HEK293 (cell line): ENCODE data around the gene TGFB3.

Source experiments
- CTCF ChIA-PET: fragments of 350-600 bp; formaldehyde crosslinking; extraction: SDS; loops from one replicate; lab custom pipeline; 2021; ENCODE audit warnings: antibody characterized with exemption; lab: Yijun Ruan, JAX
- POLR2A ChIA-PET: fragments of 300-600 bp; formaldehyde crosslinking; extraction: SDS; loops from one replicate; lab custom pipeline; 2020; ENCODE audit warnings: antibody characterized with exemption, inconsistent platforms; lab: Yijun Ruan, JAX
- H3K27ac ChIP-seq: fragments of 200-500 bp; sonication (Bioruptor generic); 2 replicates; pipeline ENCODE4 v1.5.1; 2014; ENCODE audit warnings: low read depth, low read length, control low read depth, inconsistent platforms; ENCODE audit errors: extremely low read depth
- H3K36me3 ChIP-seq, 2 experiments: fragments of 200-500 bp in 1 of 2; sonication (Bioruptor generic) in 1 of 2; 1 replicate in 1 of 2; 2 replicates in 1 of 2; pipeline ENCODE4 v1.5.1; 2014 to 2017; ENCODE audit warnings: inconsistent platforms in 2 of 2, low read length in 2 of 2; ENCODE audit not compliant: control insufficient read depth in 2 of 2, insufficient read depth in 1 of 2
- H3K4me1 ChIP-seq: fragments of 200-500 bp; sonication (Bioruptor generic); 2 replicates; pipeline ENCODE4 v1.5.1; 2014; ENCODE audit warnings: mild to moderate bottlenecking, low read length, inconsistent platforms; ENCODE audit not compliant: control insufficient read depth, insufficient read depth
- H3K4me3 ChIP-seq: 2 replicates; pipeline ENCODE4 v1.5.1; 2011; ENCODE audit warnings: low read depth, mild to moderate bottlenecking, control low read depth, low read length, moderate library complexity
- H3K9me3 ChIP-seq: fragments of 200-500 bp; sonication (Bioruptor generic); 2 replicates; pipeline ENCODE4 v1.5.1; 2014; ENCODE audit warnings: low read depth, low read length, inconsistent platforms; ENCODE audit not compliant: control insufficient read depth, insufficient read depth
- BCL11B ChIP-seq: fragments of 450-650 bp; formaldehyde crosslinking; IDR thresholded peaks from 2 replicates; pipeline ENCODE4 v1.5.1; 2016; ENCODE audit warnings: low read depth, missing biosample characterization, missing genetic modification characterization
- BCL6B ChIP-seq: fragments of 450-650 bp; formaldehyde crosslinking; IDR thresholded peaks from 2 replicates; pipeline ENCODE4 v1.5.1; 2017; ENCODE audit warnings: missing biosample characterization, missing genetic modification characterization
- EGR2 ChIP-seq: fragments of 450-650 bp; formaldehyde crosslinking; IDR thresholded peaks from 2 replicates; pipeline ENCODE4 v1.5.1; 2016; ENCODE audit warnings: low read depth, missing biosample characterization, missing genetic modification characterization
- KLF8 ChIP-seq: fragments of 450-650 bp; formaldehyde crosslinking; IDR thresholded peaks from 2 replicates; pipeline ENCODE4 v1.5.1; 2016; ENCODE audit warnings: missing biosample characterization, missing genetic modification characterization
- MZF1 ChIP-seq: fragments of 450-650 bp; formaldehyde crosslinking; IDR thresholded peaks from 2 replicates; pipeline ENCODE4 v1.5.1; 2017; ENCODE audit warnings: missing biosample characterization, missing genetic modification characterization, borderline replicate concordance
- OSR2 ChIP-seq: fragments of 450-650 bp; formaldehyde crosslinking; IDR thresholded peaks from 2 replicates; pipeline ENCODE4 v1.5.1; 2016; ENCODE audit warnings: missing biosample characterization, missing genetic modification characterization
- REPIN1 ChIP-seq: fragments of 450-650 bp; formaldehyde crosslinking; IDR thresholded peaks from 2 replicates; pipeline ENCODE4 v1.5.1; 2017; ENCODE audit warnings: missing biosample characterization, missing genetic modification characterization, low read depth
- ZBTB20 ChIP-seq: fragments of 450-650 bp; formaldehyde crosslinking; IDR thresholded peaks from 2 replicates; pipeline ENCODE4 v1.5.1; 2016; ENCODE audit warnings: missing biosample characterization, missing genetic modification characterization
- ZBTB7A ChIP-seq: fragments of 450-650 bp; formaldehyde crosslinking; IDR thresholded peaks from 2 replicates; pipeline ENCODE4 v1.5.1; 2016; ENCODE audit warnings: low read depth, missing biosample characterization, missing genetic modification characterization
- ZNF133 ChIP-seq: fragments of 450-650 bp; formaldehyde crosslinking; IDR thresholded peaks from 2 replicates; pipeline ENCODE4 v1.5.1; 2016; ENCODE audit warnings: missing biosample characterization, missing genetic modification characterization
- ZNF140 ChIP-seq: fragments of 450-650 bp; formaldehyde crosslinking; IDR thresholded peaks from 2 replicates; pipeline ENCODE4 v1.5.1; 2016; ENCODE audit warnings: missing biosample characterization, missing genetic modification characterization
- ZNF146 ChIP-seq: fragments of 450-650 bp; formaldehyde crosslinking; IDR thresholded peaks from 2 replicates; pipeline ENCODE4 v1.5.1; 2016; ENCODE audit warnings: missing biosample characterization, missing genetic modification characterization
- ZNF169 ChIP-seq: fragments of 450-650 bp; formaldehyde crosslinking; IDR thresholded peaks from 2 replicates; pipeline ENCODE4 v1.5.1; 2016; ENCODE audit warnings: missing biosample characterization, missing genetic modification characterization
- ZNF2 ChIP-seq: fragments of 450-650 bp; formaldehyde crosslinking; IDR thresholded peaks from 2 replicates; pipeline ENCODE4 v1.5.1; 2016; ENCODE audit warnings: missing biosample characterization, missing genetic modification characterization
- ZNF354C ChIP-seq: fragments of 450-650 bp; formaldehyde crosslinking; IDR thresholded peaks from 2 replicates; pipeline ENCODE4 v1.5.1; 2016; ENCODE audit warnings: missing biosample characterization, missing genetic modification characterization, low read depth, borderline replicate concordance
- ZNF404 ChIP-seq: fragments of 450-650 bp; formaldehyde crosslinking; IDR thresholded peaks from 2 replicates; pipeline ENCODE4 v1.5.1; 2017; ENCODE audit warnings: missing biosample characterization, missing genetic modification characterization
- ZNF544 ChIP-seq: fragments of 450-650 bp; formaldehyde crosslinking; IDR thresholded peaks from 2 replicates; pipeline ENCODE4 v1.5.0; 2017; ENCODE audit warnings: missing biosample characterization, missing genetic modification characterization
- ZNF549 ChIP-seq: fragments of 450-650 bp; IDR thresholded peaks from 2 replicates; pipeline ENCODE4 v1.5.1; 2018; ENCODE audit warnings: missing biosample characterization, missing genetic modification characterization, mild to moderate bottlenecking, inconsistent platforms, moderate library complexity
- ZNF623 ChIP-seq: fragments of 450-650 bp; formaldehyde crosslinking; IDR thresholded peaks from 2 replicates; pipeline ENCODE4 v1.5.1; 2016; ENCODE audit warnings: missing biosample characterization, missing genetic modification characterization
- ZNF692 ChIP-seq: fragments of 450-650 bp; formaldehyde crosslinking; IDR thresholded peaks from 2 replicates; pipeline ENCODE4 v1.5.1; 2016; ENCODE audit warnings: missing biosample characterization, missing genetic modification characterization
- ZNF785 ChIP-seq: fragments of 450-650 bp; formaldehyde crosslinking; IDR thresholded peaks from 2 replicates; pipeline ENCODE4 v1.5.1; 2016; ENCODE audit warnings: missing biosample characterization, missing genetic modification characterization
- ZNF843 ChIP-seq: fragments of 450-650 bp; formaldehyde crosslinking; IDR thresholded peaks from 2 replicates; pipeline ENCODE4 v1.5.1; 2016; ENCODE audit warnings: missing biosample characterization, missing genetic modification characterization
- TF ChIP-seq, protein P1 (sequence below): fragments of 450-650 bp; formaldehyde crosslinking; IDR thresholded peaks from 2 replicates; pipeline ENCODE4 v1.5.1; 2016; ENCODE audit warnings: missing biosample characterization, missing genetic modification characterization
- TF ChIP-seq, protein P2 (sequence below): fragments of 450-650 bp; formaldehyde crosslinking; IDR thresholded peaks from 2 replicates; pipeline ENCODE4 v1.5.1; 2016; ENCODE audit warnings: missing biosample characterization, missing genetic modification characterization, borderline replicate concordance

The TGFB3 gene

DNA sequence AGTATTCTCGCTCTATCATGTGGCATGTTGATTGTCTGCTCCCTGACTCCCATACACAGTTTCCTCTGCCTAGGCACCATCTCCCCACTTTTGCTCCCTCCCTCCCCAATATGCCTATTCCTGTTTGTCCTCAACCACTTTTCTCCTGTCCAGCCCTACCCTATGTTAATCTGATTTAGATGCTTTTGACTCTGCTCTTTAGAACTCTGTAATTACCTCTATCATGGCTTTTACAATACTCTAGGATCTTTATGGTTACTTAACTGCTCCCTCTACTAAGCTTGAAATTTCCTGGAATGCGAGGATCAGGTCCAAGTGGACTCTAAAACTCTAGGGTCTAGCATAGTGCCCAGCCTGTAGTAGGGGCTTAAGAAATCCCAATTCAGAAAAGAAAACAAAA, 68.6 kb downstream of the TGFB3 start (continued):
- no peak for TF ChIP-seq ZNF133 (tag by site-specific recombination)
- TF ChIP-seq BCL6B (tag by site-specific recombination): no peak
- TF ChIP-seq, protein P1, sequence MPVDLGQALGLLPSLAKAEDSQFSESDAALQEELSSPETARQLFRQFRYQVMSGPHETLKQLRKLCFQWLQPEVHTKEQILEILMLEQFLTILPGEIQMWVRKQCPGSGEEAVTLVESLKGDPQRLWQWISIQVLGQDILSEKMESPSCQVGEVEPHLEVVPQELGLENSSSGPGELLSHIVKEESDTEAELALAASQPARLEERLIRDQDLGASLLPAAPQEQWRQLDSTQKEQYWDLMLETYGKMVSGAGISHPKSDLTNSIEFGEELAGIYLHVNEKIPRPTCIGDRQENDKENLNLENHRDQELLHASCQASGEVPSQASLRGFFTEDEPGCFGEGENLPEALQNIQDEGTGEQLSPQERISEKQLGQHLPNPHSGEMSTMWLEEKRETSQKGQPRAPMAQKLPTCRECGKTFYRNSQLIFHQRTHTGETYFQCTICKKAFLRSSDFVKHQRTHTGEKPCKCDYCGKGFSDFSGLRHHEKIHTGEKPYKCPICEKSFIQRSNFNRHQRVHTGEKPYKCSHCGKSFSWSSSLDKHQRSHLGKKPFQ (tag by site-specific recombination): no peak
- TF ChIP-seq, protein P2, sequence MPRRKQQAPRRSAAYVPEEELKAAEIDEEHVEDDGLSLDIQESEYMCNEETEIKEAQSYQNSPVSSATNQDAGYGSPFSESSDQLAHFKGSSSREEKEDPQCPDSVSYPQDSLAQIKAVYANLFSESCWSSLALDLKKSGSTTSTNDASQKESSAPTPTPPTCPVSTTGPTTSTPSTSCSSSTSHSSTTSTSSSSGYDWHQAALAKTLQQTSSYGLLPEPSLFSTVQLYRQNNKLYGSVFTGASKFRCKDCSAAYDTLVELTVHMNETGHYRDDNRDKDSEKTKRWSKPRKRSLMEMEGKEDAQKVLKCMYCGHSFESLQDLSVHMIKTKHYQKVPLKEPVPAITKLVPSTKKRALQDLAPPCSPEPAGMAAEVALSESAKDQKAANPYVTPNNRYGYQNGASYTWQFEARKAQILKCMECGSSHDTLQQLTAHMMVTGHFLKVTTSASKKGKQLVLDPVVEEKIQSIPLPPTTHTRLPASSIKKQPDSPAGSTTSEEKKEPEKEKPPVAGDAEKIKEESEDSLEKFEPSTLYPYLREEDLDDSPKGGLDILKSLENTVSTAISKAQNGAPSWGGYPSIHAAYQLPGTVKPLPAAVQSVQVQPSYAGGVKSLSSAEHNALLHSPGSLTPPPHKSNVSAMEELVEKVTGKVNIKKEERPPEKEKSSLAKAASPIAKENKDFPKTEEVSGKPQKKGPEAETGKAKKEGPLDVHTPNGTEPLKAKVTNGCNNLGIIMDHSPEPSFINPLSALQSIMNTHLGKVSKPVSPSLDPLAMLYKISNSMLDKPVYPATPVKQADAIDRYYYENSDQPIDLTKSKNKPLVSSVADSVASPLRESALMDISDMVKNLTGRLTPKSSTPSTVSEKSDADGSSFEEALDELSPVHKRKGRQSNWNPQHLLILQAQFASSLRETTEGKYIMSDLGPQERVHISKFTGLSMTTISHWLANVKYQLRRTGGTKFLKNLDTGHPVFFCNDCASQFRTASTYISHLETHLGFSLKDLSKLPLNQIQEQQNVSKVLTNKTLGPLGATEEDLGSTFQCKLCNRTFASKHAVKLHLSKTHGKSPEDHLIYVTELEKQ (tag by site-specific recombination): no peak
- no peak for TF ChIP-seq ZBTB7A (tag by site-specific recombination)
- no peak for TF ChIP-seq MZF1 (tag by site-specific recombination)
- TF ChIP-seq EGR2 (tag by site-specific recombination): no peak
- TF ChIP-seq BCL11B (tag by site-specific recombination): no peak

GRCh38 chr14:75911883-75912282, 69.9 kb downstream of the TGFB3 start:
- CTCF ChIA-PET: interaction anchor here (0.7 to 1.1 kb wide), 5 partner anchors 14 to 476 kb away, joined by 3 to 4 read pairs (median 3); no protein-coding TSS in a partner anchor
- peaks cover 0 to 4% of the 10 kb centered on the region in 2 experiments; a peak in 2 of 3 replicates for H3K36me3 ChIP-seq
- H3K4me1 ChIP-seq: peaks cover 6% of the 10 kb centered on the region; the same call in 1 of the 2 replicates
- TF ChIP-seq ZNF843 (tag by site-specific recombination) (no peak), ZNF549 (tag by site-specific recombination) (no peak), ZNF692 (tag by site-specific recombination) (no peak), MZF1 (tag by site-specific recombination) (no peak), ZNF544 (no peak), OSR2 (no peak), ZNF623 (tag by site-specific recombination) (no peak), ZNF169 (tag by site-specific recombination) (no peak), KLF8 (tag by site-specific recombination) (no peak), ZNF785 (tag by site-specific recombination) (no peak), ZNF404 (tag by site-specific recombination) (no peak), ZNF354C (no peak), ZBTB20 (tag by site-specific recombination) (no peak), REPIN1 (tag by site-specific recombination) (no peak), ZNF2 (tag by site-specific recombination) (no peak), ZNF146 (tag by site-specific recombination) (no peak), ZNF140 (tag by site-specific recombination) (no peak)
- TF ChIP-seq, all 188 proteins: peak for 0
- H3K9me3 ChIP-seq: no peaks in the 10 kb centered on the region
- POLR2A ChIA-PET: no interaction called here
- H3K27ac ChIP-seq: no peak overlapping the region
- H3K4me3 ChIP-seq: no peak overlapping the region
